Measurements from ENCODE around the gene ESYT2. TPM values are rescaled to one million over a fixed set of nuclear protein-coding genes. Genes with fewer than 3 reads are reported as not detected.
"Not testable (repeated sequence)": the region's sequence is repeated elsewhere in the genome, so short reads cannot be mapped to it uniquely, and the experiment has no call there.

ESYT2 gene
- total RNA-seq, 2 experiments from 2014 or later = 41.7 to 44.3 TPM

DNA sequence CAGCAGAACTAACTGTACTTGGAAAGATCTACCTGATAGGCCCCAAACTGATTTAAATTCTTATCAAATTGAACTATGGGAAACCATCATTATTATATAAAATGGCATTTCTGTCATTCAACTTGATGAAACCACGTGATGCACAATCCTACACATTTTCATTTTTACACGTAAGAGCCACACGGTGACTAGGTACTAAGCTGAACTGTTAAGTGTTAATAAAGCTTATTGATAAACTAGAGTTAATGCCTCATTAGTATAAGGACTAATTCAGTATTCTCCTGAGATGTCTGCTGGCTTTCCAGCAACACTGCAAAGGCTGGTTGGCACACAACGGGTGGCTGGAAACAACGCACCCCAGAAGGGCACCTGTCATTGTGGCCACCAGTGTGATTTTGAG is 129.3 kb downstream of the ESYT2 start:
- no peaks in the 10 kb centered on the region for H3K9me3 Mint-ChIP-seq
- no peak overlapping the region for H3K27ac Mint-ChIP-seq
- H3K4me3 Mint-ChIP-seq = no peak overlapping the region
- CTCF ChIA-PET = interaction anchor here (0.7 kb wide), 1 partner anchor 9 kb away, joined by 3 read pairs; no protein-coding TSS in a partner anchor
- no peaks in the 10 kb centered on the region for H3K27me3 Mint-ChIP-seq (ENCODE audit: low read depth)
- peaks cover 53% of the 10 kb centered on the region for H3K36me3 Mint-ChIP-seq (ENCODE audit: low read depth)
- no peak for DNase-seq
- intact Hi-C loops (cut with micrococcal nuclease) = no loop called here
- H3K4me1 Mint-ChIP-seq (ENCODE audit: low read depth) = peaks cover 34% of the 10 kb centered on the region

DNA sequence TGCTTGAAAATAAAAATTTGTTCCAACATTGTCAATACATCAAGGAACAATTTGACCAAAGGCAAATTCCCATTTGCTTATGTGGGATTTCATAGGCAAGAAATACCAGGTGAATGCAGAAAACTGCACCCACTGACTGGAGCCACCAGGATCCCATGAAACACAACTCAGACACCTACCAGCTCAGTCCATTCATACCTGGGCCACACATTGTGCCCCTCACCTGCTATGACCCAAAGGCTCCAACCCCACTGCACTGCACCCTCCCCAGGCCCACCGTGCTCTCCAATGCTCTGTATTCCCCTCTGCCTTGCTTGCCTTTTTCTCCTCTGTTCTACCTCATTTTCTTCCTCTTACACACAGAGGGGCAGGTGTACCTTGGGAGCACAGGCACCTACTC is 130.0 kb downstream of the ESYT2 start:
- CTCF ChIA-PET = no interaction called here
- no peak overlapping the region for H3K4me3 Mint-ChIP-seq

DNA sequence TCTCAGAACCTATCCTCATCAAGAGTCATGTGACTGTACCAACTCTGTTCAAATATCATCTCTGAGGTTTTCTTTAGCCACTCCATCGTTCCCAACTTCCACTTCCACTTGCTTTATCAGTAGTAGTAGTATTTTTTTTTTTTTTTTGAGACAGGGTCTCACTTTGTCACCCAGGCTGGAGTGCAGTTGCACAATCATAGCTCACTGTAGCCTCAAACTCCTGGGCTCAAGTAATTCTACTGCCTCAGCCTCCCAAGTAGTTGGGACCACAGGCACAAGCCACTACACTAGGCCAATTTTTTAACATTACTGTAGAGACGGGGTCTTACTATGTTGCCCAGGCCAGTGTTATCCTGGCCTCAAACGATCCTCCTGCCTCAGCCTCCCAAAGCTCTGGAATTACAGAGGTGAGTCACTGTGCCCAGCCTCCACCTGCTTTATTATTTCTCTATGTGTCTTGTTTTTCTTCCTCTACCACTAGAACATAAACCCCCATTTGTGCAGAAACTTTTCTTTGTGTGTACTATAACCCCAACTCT is 130.6 kb downstream of the ESYT2 start:
- intact Hi-C loops (cut with micrococcal nuclease) = no loop called here
- DNase-seq = no peak
- no peak overlapping the region for H3K27ac Mint-ChIP-seq
- CTCF ChIA-PET = interaction anchor here (1.5 kb wide), 1 partner anchor 278 kb away, joined by 7 read pairs; no protein-coding TSS in a partner anchor
- no peaks in the 10 kb centered on the region for H3K27me3 Mint-ChIP-seq (ENCODE audit: low read depth)
- H3K36me3 Mint-ChIP-seq (ENCODE audit: low read depth) = peaks cover 59% of the 10 kb centered on the region
- H3K9me3 Mint-ChIP-seq = no peaks in the 10 kb centered on the region
- peaks cover 36% of the 10 kb centered on the region for H3K4me1 Mint-ChIP-seq (ENCODE audit: low read depth)
- H3K4me3 Mint-ChIP-seq = no peak overlapping the region

More for the DNA sequence above, 130.0 kb downstream of the ESYT2 start:
- Mint-ChIP-seq H3K9me3 (no peaks in the 10 kb centered on the region), H3K27ac (no peak overlapping the region), H3K27me3 (ENCODE audit: low read depth) (no peaks in the 10 kb centered on the region), H3K36me3 (ENCODE audit: low read depth) (peaks cover 57% of the 10 kb centered on the region), H3K4me1 (ENCODE audit: low read depth) (peaks cover 34% of the 10 kb centered on the region)
- DNase-seq = no peak
- intact Hi-C loops (cut with micrococcal nuclease) = no loop called here

DNA sequence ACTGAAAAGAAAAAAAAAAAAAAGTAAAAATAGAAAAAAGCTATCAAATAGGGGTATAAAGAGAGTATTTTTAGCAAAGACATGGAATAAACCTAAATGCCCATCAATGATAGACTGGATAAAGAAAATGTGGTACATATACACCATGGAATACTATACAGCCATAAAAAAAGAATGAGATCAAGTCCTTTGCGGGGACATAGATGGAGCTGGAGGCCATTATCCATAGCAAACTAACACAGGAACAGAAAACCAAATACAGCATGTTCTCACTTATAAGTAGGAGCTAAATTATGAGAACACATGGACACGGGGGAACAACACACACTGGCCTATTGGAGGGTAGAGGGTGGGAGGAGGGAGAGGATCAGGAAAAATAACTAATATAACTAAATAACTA is 131.7 kb downstream of the ESYT2 start:
- intact Hi-C loops (cut with micrococcal nuclease); H3K27ac Mint-ChIP-seq; DNase-seq; H3K9me3 Mint-ChIP-seq; H3K27me3 Mint-ChIP-seq (ENCODE audit: low read depth); H3K4me3 Mint-ChIP-seq: not testable (repeated sequence)
- Mint-ChIP-seq H3K4me1 (ENCODE audit: low read depth) (peaks cover 28% of the 10 kb centered on the region), H3K36me3 (ENCODE audit: low read depth) (peaks cover 55% of the 10 kb centered on the region)
- CTCF ChIA-PET = interaction anchor here (0.7 to 1.5 kb wide), 2 partner anchors 78 to 279 kb away, joined by 3 to 7 read pairs; no protein-coding TSS in a partner anchor

DNA sequence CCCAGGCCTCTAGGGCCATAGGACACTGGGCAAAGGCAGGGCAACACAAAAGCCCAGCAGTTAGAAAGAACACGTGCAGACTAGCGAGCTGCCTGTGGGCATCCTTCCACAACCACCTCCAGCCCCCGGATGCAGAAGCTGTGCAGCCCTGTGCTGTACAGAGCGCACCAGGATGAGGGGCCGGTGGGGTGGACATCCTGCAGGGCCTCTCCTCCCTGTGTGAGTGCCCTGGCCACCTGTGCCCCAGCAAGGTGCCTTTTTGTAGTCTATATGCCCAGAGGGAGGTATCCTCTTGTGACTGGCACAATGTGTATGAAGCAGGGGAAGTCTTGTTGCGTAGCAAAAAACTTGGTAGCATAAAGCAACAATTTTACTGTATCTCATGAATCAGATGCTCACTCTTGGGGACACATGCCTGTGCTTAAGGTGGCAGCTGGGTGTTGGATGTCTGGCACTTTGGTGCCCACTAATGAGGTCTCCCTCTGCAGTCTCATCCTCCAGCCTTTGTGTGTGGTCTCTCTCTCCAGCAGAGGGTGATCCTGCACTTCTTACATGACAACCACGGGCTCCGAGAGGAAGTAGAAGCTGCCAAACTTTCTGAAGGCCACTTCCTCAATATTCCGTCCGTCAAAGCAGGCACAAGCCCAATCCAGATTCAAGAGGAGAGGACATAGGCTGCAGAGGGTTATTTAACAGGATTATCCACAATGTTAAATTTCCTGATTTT is 133.4 kb downstream of the ESYT2 start:
- peak; percentile 33 for DNase-seq
- Mint-ChIP-seq H3K36me3 (ENCODE audit: low read depth) (peaks cover 49% of the 10 kb centered on the region), H3K9me3 (no peaks in the 10 kb centered on the region), H3K4me1 (ENCODE audit: low read depth) (peaks cover 14% of the 10 kb centered on the region), H3K27ac (no peak overlapping the region), H3K27me3 (ENCODE audit: low read depth) (no peaks in the 10 kb centered on the region), H3K4me3 (no peak overlapping the region)
- intact Hi-C loops (cut with micrococcal nuclease) = loop anchor here (1.0 kb wide), 1 partner anchor 281 kb away; no protein-coding TSS in a partner anchor
- CTCF ChIA-PET = interaction anchor here (2.5 kb wide), 1 partner anchor 281 kb away, joined by 12 read pairs; no protein-coding TSS in a partner anchor

DNA sequence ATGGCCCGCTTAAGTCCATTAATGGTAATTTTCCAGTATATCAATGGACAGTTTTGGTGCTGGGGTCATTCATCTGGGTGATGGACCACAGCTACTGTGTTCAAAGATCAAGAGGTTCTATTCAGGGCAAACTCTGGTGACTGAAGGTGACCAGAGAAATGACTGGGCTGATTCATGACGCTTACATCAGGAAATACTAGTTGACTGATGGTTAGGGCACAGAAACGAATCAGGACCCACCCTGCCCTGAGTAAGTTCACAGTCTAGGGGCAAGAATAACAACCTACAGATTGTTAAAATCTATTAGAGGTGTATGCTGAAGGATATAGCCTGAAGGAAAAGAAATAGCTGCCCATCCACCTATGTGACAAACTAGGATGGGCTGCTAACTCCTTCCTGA is 134.3 kb downstream of the ESYT2 start:
- intact Hi-C loops (cut with micrococcal nuclease) = no loop called here
- Mint-ChIP-seq H3K4me1 (ENCODE audit: low read depth) (peaks cover 9% of the 10 kb centered on the region), H3K27me3 (ENCODE audit: low read depth) (no peaks in the 10 kb centered on the region), H3K9me3 (no peaks in the 10 kb centered on the region), H3K36me3 (ENCODE audit: low read depth) (peaks cover 50% of the 10 kb centered on the region), H3K4me3 (no peak overlapping the region), H3K27ac (no peak overlapping the region)
- CTCF ChIA-PET = interaction anchor here (0.6 to 2.5 kb wide), 3 partner anchors 17 to 368 kb away, joined by 3 to 12 read pairs (median 3); no protein-coding TSS in a partner anchor
- DNase-seq = no peak

DNA sequence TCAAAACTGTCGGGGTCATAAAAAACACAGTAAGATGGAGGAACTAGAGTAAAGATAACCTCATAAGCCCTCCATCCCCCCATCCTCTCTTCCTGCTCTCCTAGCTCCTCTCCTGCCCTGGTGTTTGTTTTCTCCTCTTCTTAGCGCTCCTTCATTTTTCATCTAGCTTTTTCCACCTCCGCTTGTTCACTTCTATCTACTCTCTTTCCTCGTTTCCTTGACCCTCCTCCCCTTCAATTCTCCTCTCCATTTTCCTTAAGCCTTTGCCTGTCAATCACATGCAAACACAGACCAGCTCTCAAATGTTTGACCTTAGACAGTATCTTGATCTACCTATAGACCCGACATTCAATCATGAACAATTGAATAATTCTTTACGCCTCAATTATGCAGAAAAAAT is 134.7 kb downstream of the ESYT2 start:
- CTCF ChIA-PET = interaction anchor here (0.6 to 2.5 kb wide), 3 partner anchors 16 to 368 kb away, joined by 3 to 12 read pairs (median 3); no protein-coding TSS in a partner anchor
- Mint-ChIP-seq H3K36me3 (ENCODE audit: low read depth) (peaks cover 50% of the 10 kb centered on the region), H3K4me3 (no peak overlapping the region), H3K27me3 (ENCODE audit: low read depth) (no peaks in the 10 kb centered on the region), H3K27ac (no peak overlapping the region), H3K9me3 (no peaks in the 10 kb centered on the region), H3K4me1 (ENCODE audit: low read depth) (peaks cover 9% of the 10 kb centered on the region)
- DNase-seq = no peak
- intact Hi-C loops (cut with micrococcal nuclease) = no loop called here

DNA sequence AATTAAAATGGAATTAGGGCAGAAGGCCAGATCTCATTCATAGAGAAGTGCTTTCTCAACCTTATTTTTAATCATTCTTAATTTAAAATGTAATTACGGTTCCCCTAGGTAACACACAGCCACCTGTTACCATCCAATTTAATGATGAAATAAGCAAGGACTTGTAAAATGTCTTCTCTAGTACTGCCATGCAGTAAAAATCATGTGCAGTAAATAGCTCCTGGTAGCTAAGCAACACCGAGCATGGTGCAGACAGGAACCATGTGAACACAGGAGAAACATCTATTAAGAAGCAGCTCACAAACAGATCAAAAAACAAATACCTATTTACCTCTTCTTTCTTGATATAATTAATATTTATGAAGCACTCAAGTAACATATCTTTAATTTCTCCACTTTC is 139.8 kb downstream of the ESYT2 start:
- no peaks in the 10 kb centered on the region for H3K9me3 Mint-ChIP-seq
- H3K4me1 Mint-ChIP-seq (ENCODE audit: low read depth) = peaks cover 5% of the 10 kb centered on the region
- peaks cover 45% of the 10 kb centered on the region for H3K36me3 Mint-ChIP-seq (ENCODE audit: low read depth)
- no peak overlapping the region for H3K27ac Mint-ChIP-seq
- H3K4me3 Mint-ChIP-seq = no peak overlapping the region
- CTCF ChIA-PET = interaction anchor here (0.8 to 1.5 kb wide), 2 partner anchors 18 to 287 kb away, joined by 4 read pairs; no protein-coding TSS in a partner anchor
- no peak for DNase-seq
- H3K27me3 Mint-ChIP-seq (ENCODE audit: low read depth) = no peaks in the 10 kb centered on the region
- intact Hi-C loops (cut with micrococcal nuclease) = no loop called here

DNA sequence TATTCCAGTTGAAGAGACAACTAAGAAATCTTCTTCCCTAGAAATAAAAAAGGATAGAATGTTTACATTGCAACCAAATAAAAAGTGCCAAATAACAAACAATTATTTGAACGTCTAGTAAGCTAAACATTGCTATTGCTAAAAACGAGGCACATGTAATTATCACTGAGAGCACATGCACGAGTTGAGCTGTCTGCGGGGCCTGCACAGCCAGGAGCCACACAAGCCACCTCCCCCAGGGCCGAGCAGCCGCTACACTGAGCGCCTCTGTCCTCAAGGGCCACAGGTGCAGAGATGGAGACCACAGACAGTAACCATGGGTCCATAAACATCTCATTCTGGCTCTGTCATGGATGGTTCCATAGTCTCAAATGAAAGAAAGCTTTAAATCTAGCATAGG is 141.9 kb downstream of the ESYT2 start:
- Mint-ChIP-seq H3K4me3 (no peak overlapping the region), H3K27ac (no peak overlapping the region), H3K27me3 (ENCODE audit: low read depth) (no peaks in the 10 kb centered on the region), H3K4me1 (ENCODE audit: low read depth) (no peaks in the 10 kb centered on the region), H3K9me3 (no peaks in the 10 kb centered on the region), H3K36me3 (ENCODE audit: low read depth) (peaks cover 50% of the 10 kb centered on the region)
- intact Hi-C loops (cut with micrococcal nuclease) = no loop called here
- DNase-seq = no peak
- CTCF ChIA-PET = no interaction called here

DNA sequence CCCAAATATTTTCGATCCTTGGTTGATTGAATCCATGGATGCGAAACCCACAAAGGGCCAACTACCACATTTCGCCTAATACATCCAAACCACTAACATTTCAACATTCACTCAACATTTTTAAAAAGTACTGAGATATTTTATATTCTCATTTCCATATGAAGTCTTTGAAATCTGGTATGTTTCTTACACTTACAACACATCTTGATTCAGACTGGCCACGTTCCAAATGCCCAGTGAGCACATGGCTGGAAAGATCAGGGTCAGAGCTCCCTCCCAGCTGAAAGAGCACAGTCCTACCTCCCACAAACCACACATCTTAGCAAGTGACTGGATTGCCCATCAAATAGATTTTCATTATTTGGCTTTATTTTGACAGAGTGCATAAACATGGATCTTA is 143.6 kb downstream of the ESYT2 start:
- Mint-ChIP-seq H3K4me3 (no peak overlapping the region), H3K4me1 (ENCODE audit: low read depth) (no peaks in the 10 kb centered on the region)
- intact Hi-C loops (cut with micrococcal nuclease) = no loop called here

DNA sequence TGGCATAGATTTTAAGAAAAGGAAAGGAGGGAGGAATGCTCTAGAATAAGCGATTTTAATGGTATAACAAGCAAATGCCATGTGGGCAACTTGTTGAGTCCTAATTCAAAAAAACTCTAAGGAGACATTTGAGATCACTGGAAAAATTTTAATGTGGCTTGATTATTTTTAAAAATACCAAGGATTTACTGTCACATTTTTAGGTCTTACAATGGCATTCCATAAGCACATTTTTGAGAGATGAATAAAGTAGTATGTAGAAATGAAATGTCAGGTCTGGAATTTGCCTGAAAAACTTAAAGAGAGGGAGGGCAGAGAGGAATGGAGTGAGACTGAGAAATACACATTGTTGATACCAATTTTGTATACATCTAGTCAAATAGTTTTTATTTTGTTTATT is 145.0 kb downstream of the ESYT2 start:
- Mint-ChIP-seq H3K4me1 (ENCODE audit: low read depth) (no peaks in the 10 kb centered on the region), H3K4me3 (no peak overlapping the region), H3K27me3 (ENCODE audit: low read depth) (no peaks in the 10 kb centered on the region), H3K36me3 (ENCODE audit: low read depth) (peaks cover 53% of the 10 kb centered on the region), H3K9me3 (no peaks in the 10 kb centered on the region), H3K27ac (no peak overlapping the region)
- intact Hi-C loops (cut with micrococcal nuclease) = no loop called here
- DNase-seq = no peak
- CTCF ChIA-PET = no interaction called here

More for the DNA sequence above, 143.6 kb downstream of the ESYT2 start:
- CTCF ChIA-PET = no interaction called here
- Mint-ChIP-seq H3K36me3 (ENCODE audit: low read depth) (peaks cover 48% of the 10 kb centered on the region), H3K27ac (no peak overlapping the region), H3K27me3 (ENCODE audit: low read depth) (no peaks in the 10 kb centered on the region), H3K9me3 (no peaks in the 10 kb centered on the region)
- DNase-seq = no peak

DNA sequence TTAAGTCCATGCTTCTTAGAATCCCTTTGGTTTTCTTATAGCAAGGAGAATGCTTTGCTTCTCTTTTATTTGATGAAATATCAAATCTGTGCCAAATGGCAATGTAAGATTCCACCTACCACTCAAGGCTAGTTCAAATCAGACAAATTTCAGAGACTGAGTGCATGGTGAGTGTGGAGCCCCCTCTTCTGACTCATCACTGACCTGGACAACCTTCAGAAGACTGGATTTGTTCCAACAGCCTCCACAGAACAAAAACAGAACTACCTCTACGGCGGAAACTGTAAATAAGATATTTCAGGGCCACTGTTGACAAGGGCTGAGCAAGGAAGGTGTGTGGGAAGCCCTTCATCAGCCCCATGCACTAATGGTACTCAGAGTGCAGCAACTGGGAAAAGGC is 145.8 kb downstream of the ESYT2 start:
- DNase-seq = no peak
- intact Hi-C loops (cut with micrococcal nuclease) = no loop called here
- Mint-ChIP-seq H3K9me3 (no peaks in the 10 kb centered on the region), H3K27ac (no peak overlapping the region), H3K4me1 (ENCODE audit: low read depth) (no peaks in the 10 kb centered on the region), H3K36me3 (ENCODE audit: low read depth) (peaks cover 53% of the 10 kb centered on the region), H3K27me3 (ENCODE audit: low read depth) (no peaks in the 10 kb centered on the region), H3K4me3 (no peak overlapping the region)
- CTCF ChIA-PET = no interaction called here

DNA sequence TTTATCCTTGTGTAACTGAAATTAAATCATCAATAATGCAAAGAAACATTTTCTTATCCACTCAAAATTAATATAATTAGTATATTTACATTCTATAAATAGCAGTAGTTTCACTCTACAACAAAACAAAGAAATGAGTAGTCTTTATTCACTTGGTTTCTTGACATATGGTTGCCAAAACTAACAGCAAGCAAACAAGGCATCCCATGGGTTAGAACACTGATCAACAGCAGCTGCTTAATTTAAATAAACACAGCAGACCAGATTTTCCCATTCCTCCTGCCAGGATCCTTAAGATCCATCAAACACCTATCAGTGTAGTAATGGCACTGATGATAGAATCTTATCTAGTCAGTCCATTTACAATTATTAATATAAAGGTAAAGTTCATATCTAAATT is 146.9 kb downstream of the ESYT2 start:
- CTCF ChIA-PET = interaction anchor here (0.6 kb wide), 1 partner anchor 44 kb away, joined by 5 read pairs; no protein-coding TSS in a partner anchor
- H3K27me3 Mint-ChIP-seq (ENCODE audit: low read depth) = no peaks in the 10 kb centered on the region
- intact Hi-C loops (cut with micrococcal nuclease) = no loop called here
- H3K27ac Mint-ChIP-seq = no peak overlapping the region
- H3K4me1 Mint-ChIP-seq (ENCODE audit: low read depth) = no peaks in the 10 kb centered on the region
- DNase-seq = no peak
- H3K36me3 Mint-ChIP-seq (ENCODE audit: low read depth) = peaks cover 45% of the 10 kb centered on the region
- H3K9me3 Mint-ChIP-seq = no peaks in the 10 kb centered on the region
- no peak overlapping the region for H3K4me3 Mint-ChIP-seq
